OCI-LY3 (cell line): Measurements from ENCODE around the gene UIMC1.

ENCODE experiments used
- EZH2phosphoT487 ChIP-seq: fragments of 200-600 bp; shearing (Covaris generic); IDR thresholded peaks from 2 replicates; pipeline ENCODE4 v1.6.1; 2018; ENCODE audit warnings: antibody characterized with exemption, mixed run types, low read depth
- TF ChIP-seq, protein P1 (sequence below): fragments of 200-600, 300-600 bp; sonication (generic); IDR thresholded peaks from 2 replicates; pipeline ENCODE4 v1.5.1; 2014; ENCODE audit warnings: antibody characterized with exemption, low read length, low read depth

GRCh38 chr5:176863765-176864098 is 142.8 kb downstream of the UIMC1 start:
- TF ChIP-seq, protein P1, sequence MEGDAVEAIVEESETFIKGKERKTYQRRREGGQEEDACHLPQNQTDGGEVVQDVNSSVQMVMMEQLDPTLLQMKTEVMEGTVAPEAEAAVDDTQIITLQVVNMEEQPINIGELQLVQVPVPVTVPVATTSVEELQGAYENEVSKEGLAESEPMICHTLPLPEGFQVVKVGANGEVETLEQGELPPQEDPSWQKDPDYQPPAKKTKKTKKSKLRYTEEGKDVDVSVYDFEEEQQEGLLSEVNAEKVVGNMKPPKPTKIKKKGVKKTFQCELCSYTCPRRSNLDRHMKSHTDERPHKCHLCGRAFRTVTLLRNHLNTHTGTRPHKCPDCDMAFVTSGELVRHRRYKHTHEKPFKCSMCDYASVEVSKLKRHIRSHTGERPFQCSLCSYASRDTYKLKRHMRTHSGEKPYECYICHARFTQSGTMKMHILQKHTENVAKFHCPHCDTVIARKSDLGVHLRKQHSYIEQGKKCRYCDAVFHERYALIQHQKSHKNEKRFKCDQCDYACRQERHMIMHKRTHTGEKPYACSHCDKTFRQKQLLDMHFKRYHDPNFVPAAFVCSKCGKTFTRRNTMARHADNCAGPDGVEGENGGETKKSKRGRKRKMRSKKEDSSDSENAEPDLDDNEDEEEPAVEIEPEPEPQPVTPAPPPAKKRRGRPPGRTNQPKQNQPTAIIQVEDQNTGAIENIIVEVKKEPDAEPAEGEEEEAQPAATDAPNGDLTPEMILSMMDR = no peak
- TF ChIP-seq EZH2phosphoT487 = no peak
